Neutrophil (primary cell): Measurements from ENCODE around the gene TJAP1.
"Not testable (repeated sequence)": the region's sequence is repeated elsewhere in the genome, so short reads cannot be mapped to it uniquely, and the experiment has no call there.

ENCODE experiments used
- H3K27ac ChIP-seq: fragments of 200-600 bp; sonication (generic); 2 replicates; pipeline ENCODE4 v1.5.1; 2016; ENCODE audit warnings: mild to moderate bottlenecking, moderate library complexity
- H3K27me3 ChIP-seq: fragments of 200-600 bp; sonication (generic); 2 replicates; pipeline ENCODE4 v1.6.0; 2016; ENCODE audit warnings: mild to moderate bottlenecking
- H3K36me3 ChIP-seq: fragments of 200-600 bp; sonication (generic); 2 replicates; pipeline ENCODE4 v1.5.1; 2017
- H3K4me1 ChIP-seq, 2 experiments: fragments of 200-600 bp in 1 of 2; sonication (generic) in 1 of 2; 1 replicate in 1 of 2; 2 replicates in 1 of 2; pipeline versions ENCODE4 v1.5.1 to v1.6.1; 2013 to 2016; ENCODE audit warnings: low read depth in 1 of 2, low read length in 1 of 2, mild to moderate bottlenecking in 1 of 2, moderate library complexity in 1 of 2; ENCODE audit not compliant: control insufficient read depth in 1 of 2, insufficient read depth in 1 of 2
- H3K4me3 ChIP-seq, 2 experiments: fragments of 200-600 bp in 1 of 2; sonication (generic) in 1 of 2; 1 replicate in 1 of 2; 2 replicates in 1 of 2; pipeline ENCODE4 v1.5.1; 2013 to 2016; ENCODE audit warnings: low read depth in 1 of 2, low read length in 1 of 2, mild to moderate bottlenecking in 1 of 2, moderate library complexity in 1 of 2
- H3K9me3 ChIP-seq: fragments of 200-600 bp; sonication (generic); 2 replicates; pipeline ENCODE4 v1.5.1; 2016
- TF ChIP-seq, protein P1 (sequence below): fragments of 200-600 bp; sonication (generic); IDR thresholded peaks from 2 replicates; pipeline ENCODE4 v1.5.1; 2016; ENCODE audit warnings: antibody characterized with exemption

Gene TJAP1

DNA sequence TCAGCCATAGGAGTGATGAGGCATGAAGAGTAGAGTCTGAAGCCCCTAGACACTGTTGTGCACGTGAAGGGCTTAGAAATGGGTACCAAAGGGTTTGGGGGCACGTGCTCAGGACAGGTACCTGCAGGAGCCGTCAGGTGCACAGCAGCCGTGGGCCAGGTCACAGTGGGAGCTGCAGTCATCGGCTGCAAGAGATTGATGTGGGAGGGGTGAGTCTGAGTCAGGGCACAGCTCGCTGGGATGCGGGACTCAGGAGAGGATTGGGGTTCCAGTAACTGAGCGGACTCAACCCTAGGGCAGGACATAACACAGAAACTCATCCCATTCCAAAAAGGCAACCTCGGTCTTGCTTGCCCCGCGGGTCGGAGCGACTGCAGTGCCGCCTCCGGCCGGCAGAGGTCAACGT is 23.1 kb upstream of the TJAP1 start:
- TF ChIP-seq, protein P1, sequence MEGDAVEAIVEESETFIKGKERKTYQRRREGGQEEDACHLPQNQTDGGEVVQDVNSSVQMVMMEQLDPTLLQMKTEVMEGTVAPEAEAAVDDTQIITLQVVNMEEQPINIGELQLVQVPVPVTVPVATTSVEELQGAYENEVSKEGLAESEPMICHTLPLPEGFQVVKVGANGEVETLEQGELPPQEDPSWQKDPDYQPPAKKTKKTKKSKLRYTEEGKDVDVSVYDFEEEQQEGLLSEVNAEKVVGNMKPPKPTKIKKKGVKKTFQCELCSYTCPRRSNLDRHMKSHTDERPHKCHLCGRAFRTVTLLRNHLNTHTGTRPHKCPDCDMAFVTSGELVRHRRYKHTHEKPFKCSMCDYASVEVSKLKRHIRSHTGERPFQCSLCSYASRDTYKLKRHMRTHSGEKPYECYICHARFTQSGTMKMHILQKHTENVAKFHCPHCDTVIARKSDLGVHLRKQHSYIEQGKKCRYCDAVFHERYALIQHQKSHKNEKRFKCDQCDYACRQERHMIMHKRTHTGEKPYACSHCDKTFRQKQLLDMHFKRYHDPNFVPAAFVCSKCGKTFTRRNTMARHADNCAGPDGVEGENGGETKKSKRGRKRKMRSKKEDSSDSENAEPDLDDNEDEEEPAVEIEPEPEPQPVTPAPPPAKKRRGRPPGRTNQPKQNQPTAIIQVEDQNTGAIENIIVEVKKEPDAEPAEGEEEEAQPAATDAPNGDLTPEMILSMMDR = peak; percentile 94
- H3K4me3 ChIP-seq = peak overlapping the region; percentile 63 to 76
- H3K36me3 ChIP-seq = peaks cover 41% of the 10 kb centered on the region
- peaks cover 3 to 19% of the 10 kb centered on the region in 2 experiments for H3K4me1 ChIP-seq
- no peak overlapping the region for H3K27ac ChIP-seq
- H3K9me3 ChIP-seq = no peaks in the 10 kb centered on the region
- H3K27me3 ChIP-seq = peaks cover 56% of the 10 kb centered on the region

DNA sequence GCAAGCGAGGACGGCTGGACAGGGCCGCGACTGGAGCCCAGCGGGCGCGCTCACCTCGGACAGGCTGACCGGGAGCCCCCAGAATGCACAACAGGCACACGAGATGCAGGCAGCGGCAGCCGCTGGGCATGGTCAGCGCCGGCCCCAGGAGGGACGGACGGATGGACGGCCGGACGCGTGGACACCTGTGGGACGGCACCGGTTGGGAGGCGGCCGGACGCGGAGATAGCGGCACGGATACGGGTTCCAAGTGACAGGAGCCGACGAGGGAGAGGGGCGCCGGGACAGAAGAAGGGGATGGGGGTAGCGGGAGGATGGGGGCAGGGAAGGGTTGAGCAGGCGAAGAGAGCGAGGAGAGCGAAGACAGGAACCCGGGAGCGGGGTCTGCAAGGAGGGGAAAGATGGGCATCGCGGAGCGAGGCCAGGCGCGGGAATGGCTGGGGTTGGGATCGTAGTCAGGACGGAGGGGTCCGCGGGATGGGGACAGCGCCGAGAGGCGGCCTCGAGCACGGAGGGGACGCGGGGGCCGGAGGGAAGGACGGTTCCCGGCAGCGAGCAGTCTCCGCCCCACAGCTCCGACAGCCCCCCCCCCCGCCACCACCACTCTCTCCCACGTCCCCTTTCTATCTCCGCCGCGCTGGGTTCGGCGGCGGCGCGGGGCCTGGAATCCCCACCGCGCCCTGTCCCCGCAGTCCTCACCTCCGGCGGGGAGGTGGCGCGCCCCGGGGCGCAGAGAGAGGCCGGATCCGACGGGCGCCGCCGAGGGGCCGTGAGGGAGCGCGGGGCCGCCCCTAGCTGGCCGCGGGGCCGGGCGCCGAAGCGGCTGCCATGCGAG is 22.5 kb upstream of the TJAP1 start:
- Histone ChIP-seq H3K27ac (no peak overlapping the region), H3K4me1 (peaks cover 3 to 19% of the 10 kb centered on the region in 2 experiments), H3K36me3 (peaks cover 35% of the 10 kb centered on the region), H3K27me3 (peaks cover 62% of the 10 kb centered on the region), H3K9me3 (no peaks in the 10 kb centered on the region), H3K4me3 (peak overlapping the region; percentile 63 to 76)
- TF ChIP-seq, protein P1 = no peak

DNA sequence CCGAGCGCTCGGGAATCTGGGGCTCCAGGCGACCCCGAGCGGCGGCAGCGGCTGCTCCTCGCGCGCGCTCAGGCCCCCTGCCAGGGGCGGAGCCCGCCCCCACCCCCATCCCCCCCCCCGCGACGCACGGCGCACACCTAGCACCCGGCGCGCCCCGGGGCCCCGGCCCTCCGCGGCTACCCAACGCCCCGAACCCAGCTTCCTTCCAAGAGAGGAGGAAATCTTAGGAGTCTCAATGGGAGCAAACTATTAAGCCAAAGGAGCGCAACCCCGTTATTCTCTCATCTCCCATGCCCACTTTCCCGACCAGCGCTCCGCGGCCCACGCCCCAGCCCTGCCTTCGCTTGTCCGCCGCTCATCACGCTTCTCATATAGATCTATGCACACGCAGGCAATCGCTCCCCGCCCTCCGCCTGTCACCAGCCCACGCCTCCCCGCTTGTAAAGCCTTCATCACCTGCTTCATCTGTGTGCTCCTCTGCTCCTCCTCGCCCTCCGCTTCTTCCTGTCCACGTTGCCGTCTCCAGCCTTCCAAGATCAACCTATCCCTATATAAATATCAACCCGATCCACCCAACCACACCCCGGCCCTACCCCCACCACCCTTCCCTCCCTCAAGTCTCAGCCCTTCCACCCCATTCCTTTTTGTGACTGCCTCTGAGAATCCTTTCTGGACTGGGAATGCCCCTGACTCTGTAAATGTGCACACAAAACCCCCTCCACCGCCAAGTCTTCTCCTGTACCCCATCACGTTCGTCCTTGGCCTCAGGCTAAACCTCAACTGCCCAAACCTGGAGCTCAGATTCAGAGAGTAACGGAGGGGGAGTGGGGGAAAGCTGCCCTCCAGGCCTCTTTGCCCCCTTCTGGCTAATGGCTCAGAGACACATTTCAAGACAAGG is 21.6 kb upstream of the TJAP1 start, which contains the start of gene DLK2:
Gene DLK2 (minus strand): TSS at position 18 of the 898 bp plus-strand sequence. CDS start 723 bp downstream, outside the sequence.
- Histone ChIP-seq H3K9me3 (no peaks in the 10 kb centered on the region), H3K27me3 (peaks cover 71% of the 10 kb centered on the region), H3K4me3 (peak within 1 kb of the TSS; percentile 63 to 76), H3K36me3 (peaks cover 26% of the 10 kb centered on the region), H3K27ac (no peak within 1 kb of the TSS), H3K4me1 (peaks cover 3 to 19% of the 10 kb centered on the region in 2 experiments)
- TF ChIP-seq, protein P1 = no peak

DNA sequence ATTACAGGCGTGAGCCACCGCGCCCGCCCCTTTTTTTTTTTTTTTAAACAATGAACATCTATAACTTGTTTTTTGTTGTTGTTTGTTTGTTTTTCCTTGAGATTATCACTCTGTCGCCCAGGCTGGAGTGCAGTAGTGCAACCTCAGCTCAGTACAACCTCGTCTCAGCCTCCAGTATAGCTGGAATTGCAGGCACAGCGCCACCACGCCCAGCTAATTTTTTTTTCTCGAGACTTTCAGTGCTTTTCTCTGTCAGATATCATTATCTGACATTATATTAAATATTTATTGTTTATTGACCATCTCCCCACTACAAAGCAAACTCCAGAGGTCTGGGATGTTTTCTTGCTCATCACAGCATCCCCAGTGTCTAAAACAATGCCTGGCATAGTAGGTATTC is 19.7 kb upstream of the TJAP1 start:
- TF ChIP-seq, protein P1 = no peak
- Histone ChIP-seq H3K4me1 (peaks cover 3 to 19% of the 10 kb centered on the region in 2 experiments), H3K4me3 (no peak overlapping the region), H3K27me3 (peaks cover 90% of the 10 kb centered on the region), H3K9me3 (no peaks in the 10 kb centered on the region), H3K36me3 (peaks cover 8% of the 10 kb centered on the region), H3K27ac (no peak overlapping the region)

DNA sequence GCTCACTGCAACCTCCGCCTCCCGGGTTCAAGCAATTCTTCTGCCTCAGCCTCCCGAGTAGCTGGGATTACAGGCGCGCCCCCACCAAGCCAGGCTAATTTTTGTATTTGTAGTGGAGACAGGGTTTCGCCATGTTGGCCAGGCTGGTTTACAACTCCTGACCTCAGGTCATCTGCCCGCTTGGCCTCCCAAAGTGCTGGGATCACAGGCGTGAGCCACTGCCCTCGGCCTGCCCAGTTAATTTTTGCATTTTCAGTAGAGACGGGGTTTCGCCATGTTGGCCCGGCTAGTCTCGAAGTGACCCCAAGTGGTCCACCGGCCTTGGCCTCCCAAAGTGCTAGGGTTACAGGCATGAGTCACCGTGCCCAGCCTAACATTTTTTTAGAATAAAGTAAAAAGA is 19.2 kb upstream of the TJAP1 start:
- H3K27me3 ChIP-seq = peaks cover 95% of the 10 kb centered on the region

More for the DNA sequence above, 19.2 kb upstream of the TJAP1 start:
- H3K4me3 ChIP-seq, H3K9me3 ChIP-seq, H3K27ac ChIP-seq, H3K36me3 ChIP-seq: not testable (repeated sequence)
- H3K4me1 ChIP-seq = peaks cover 3 to 19% of the 10 kb centered on the region in 2 experiments
